Omental fat pad (tissue), 4 donors: ENCODE measurements around the gene ZNF384. TPM values are rescaled to one million over a fixed set of nuclear protein-coding genes. Genes with fewer than 3 reads are reported as not detected.

Experiments
- ATAC-seq: fragments of 150-250 bp; one replicate; pipeline ENCODE4 v1.9.1; 2016; ENCODE audit warnings: mild to moderate bottlenecking, moderate library complexity; ENCODE audit not compliant: low FRiP score
- DNase-seq: peaks from one replicate; pipeline ENCODE4 v3.0.0-alpha.2; 2019; ENCODE audit warnings: low spot score
- CTCF ChIP-seq, 3 donors: fragments of 450-650 bp; IDR thresholded peaks; one replicate each; pipeline ENCODE4 v1.5.1; 2016 to 2017; ENCODE audit warnings: antibody characterized with exemption in 3 of 3, mild to moderate bottlenecking in 3 of 3, moderate library complexity in 2 of 3
- total RNA-seq, 4 donors: library from RNA; depleted of rRNA; stranded (reverse); fragments of >200 nt; gene quantifications; one replicate each; pipeline ENCODE4 v1.1.0, GENCODE V29; 2016

The ZNF384 gene
- total RNA-seq, 4 donors from 2014 or later, result 28.1 to 36.7 (median 34.6) TPM

GRCh38 chr12:6703631-6704030 is 14.5 kb upstream of the ZNF384 start:
- no peak for TF ChIP-seq CTCF (IDR thresholded peaks at IDR 0.05)
- no peak for DNase-seq
- no peak for ATAC-seq

GRCh38 chr12:6701078-6701768 is 12.0 kb upstream of the ZNF384 start:
- ATAC-seq (peak; percentile 18), DNase-seq (no peak)
- no peak for TF ChIP-seq CTCF (IDR thresholded peaks at IDR 0.05)

GRCh38 chr12:6700646-6701051 is 11.5 kb upstream of the ZNF384 start, which contains the start of gene PIANP:
Gene PIANP, minus strand, starts transcription at chr12:6700815. Its CDS starts 2,754 bp downstream, at chr12:6698061.
- DNase-seq, result no peak
- no peak for TF ChIP-seq CTCF (IDR thresholded peaks at IDR 0.05)
- ATAC-seq, result peak; percentile 83

GRCh38 chr12:6699989-6700645 is 10.9 kb upstream of the ZNF384 start:
- peak; percentile 24 for ATAC-seq
- no peak for TF ChIP-seq CTCF (IDR thresholded peaks at IDR 0.05)
- no peak for DNase-seq

GRCh38 chr12:6699259-6699988 is 10.2 kb upstream of the ZNF384 start:
- no peak for TF ChIP-seq CTCF (IDR thresholded peaks at IDR 0.05)
- ATAC-seq (no peak), DNase-seq (no peak)

DNA sequence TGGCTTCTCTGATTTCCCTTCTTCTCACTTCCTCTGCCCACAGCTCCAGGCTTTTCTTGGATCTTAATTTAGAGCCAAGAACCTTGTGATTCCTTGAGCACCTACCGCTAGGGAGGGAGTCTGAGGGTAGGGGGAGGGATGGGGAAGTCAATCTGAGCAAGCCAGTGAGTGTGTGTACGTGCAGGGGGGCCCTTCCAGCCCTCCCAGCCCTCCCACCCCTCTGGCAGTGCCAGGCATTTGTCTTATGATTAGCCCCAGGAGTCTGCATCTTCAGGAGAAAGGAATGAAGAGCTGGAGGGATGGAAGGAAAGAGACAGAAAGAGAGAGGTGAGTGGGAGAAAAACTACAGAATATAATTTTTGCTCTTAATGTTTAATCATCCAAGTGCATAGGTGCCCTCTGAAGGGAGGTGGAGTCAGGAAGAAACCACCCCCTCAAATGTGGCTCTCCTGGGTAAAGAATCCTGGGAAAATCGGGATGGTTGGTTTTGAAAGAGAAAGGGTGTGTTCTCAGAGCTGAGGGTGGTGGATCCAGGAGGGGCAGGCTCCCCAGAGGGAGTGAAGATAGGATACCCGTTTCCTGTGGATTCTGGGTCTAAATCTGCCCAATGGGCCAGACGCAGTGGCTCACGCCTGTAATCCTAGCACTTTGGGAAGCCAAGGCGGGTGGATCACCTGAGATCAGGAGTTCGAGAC is 9.3 kb upstream of the ZNF384 start:
- DNase-seq, result no peak
- no peak for ATAC-seq
- no peak for TF ChIP-seq CTCF (IDR thresholded peaks at IDR 0.05)
